Amniotic epithelial cell (primary cell): ENCODE measurements around the gene FUT7.
"Not testable (repeated sequence)": the region's sequence is repeated elsewhere in the genome, so short reads cannot be mapped to it uniquely, and the experiment has no call there.

Source experiments
- DNase-seq: peaks from one replicate; pipeline ENCODE4 v3.0.0-alpha.2; 2010; ENCODE audit warnings: low read depth

FUT7 gene

GRCh38 chr9:137066096-137066861 lies 34.4 kb upstream of the FUT7 start:
- no peak for DNase-seq

DNA sequence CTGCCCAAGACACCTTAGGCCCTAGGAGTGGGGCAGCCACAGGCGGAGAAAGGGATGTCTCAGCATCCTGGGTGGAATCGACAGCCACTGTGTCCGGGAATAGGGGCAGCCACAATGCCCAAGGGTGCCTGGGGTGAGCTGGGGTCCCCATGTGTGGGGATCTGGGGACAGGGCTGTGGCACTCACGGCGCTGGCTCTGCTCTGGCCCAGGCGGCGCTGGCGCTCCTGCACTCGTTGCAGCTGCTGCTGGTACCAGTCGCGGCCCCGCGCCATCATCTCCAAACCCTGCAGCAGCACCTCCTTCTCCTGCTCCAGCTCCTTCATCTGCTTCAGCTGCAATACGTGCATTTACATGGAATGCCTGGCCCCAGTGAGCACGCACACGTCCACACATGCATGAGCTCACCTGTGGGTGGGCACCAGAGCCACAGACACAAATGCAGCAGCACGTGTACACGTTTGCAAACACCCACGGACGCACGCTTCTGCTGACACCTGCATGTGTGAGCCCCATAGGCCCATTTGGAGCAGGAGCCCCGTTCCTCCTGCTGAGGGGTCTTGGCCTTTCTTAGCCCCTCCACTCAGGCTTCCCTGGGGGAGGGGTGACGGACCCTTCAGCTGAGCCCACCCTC lies 33.6 kb upstream of the FUT7 start:
- no peak for DNase-seq

GRCh38 chr9:137064880-137065164 lies 32.9 kb upstream of the FUT7 start:
- DNase-seq, result no peak

DNA sequence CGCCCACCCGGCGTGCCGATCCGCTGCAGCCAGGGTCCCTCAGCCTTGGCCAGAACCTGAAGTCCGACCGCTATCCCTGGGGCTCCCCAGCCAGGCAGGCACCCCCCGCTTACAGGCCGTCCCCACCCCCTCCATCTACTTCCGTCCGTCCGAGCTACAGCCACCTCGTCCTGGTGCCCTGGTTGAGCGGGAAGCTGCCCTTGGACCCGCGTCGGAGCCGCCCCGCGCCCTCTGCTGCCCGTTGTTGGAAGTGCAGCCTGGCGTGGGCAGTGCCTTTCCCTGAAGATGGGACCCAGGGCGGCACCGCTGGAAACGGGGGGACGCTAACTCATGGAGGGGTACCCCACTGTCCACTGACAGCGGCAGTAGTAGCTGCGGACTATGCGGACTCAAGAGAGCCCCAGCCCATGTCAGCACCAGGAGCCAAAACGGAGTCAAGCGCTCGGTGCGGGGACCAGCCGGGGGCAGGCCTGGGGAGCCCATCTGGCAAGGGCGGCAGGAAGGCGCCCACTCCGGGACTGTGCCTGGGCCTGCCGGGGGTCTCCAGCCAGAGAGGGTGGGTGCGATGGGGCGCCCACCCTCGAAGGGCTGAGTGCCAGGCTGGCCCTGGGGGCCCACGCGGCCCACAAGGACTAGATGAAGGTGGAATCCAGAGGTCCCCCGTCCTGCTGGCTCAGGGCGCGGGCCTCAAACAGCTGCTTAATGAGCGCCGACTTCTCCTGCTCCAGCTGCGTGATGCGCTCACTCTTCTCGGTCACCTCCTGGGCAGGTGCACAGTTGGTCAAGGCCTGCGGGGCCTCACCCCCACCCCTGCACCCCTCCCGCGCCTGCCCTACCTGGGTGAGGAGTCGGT lies 32.4 kb upstream of the FUT7 start:
- no peak for DNase-seq

DNA sequence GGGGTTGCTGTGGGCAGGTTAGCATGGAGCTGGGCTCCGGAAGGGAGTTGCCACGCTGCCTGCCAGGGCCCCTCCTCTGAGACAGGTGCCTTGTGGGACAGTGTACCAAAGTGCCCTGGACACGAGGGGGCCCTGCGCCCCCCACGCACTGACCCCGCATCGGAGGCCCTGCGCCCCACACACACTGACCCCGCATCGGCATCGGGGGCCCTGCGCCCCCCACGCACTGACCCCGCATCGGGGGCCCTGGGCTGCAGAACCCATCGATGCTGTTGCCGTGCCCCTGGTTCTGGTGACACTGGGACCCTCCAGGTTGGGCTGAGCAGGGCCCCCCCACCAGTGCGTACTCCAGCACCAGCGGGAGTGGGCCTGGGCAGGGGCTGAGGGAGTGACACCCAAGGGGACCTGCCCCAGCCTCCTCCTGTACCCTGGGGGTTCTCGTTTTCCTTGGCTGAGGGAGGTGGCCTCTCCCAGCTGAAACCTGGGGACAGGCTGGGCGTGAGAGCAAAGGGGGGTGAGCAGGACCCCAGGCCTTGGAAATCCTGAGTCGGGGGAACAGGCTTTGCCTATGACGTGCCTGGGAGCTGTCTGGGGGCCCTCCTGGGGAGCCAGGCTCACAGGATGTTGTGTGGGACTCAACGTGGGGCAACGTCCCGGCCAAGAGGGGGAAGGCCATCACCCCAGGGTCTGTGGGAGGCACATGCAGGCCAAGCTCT lies 31.6 kb upstream of the FUT7 start:
- DNase-seq, result no peak

DNA sequence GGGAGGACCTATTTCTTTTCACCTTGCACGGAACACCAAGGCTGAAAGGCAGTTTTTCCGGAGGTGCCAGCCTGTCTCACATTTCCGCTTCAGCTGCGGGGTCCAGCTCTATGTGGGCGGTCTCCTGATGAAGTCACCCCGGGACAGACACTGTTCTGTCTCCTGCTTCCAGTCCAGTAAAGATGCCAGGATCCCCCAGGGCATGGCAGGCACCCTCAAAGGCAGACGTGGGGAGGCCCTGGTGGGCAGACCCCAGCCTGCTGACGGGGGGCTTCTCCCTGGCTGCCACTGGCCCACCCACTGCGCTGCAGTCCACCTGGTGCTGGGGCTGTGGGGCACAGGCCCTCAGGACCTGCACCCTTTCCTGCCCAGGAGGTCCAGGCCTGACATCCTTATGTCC lies 30.9 kb upstream of the FUT7 start:
- not testable (repeated sequence) for DNase-seq

DNA sequence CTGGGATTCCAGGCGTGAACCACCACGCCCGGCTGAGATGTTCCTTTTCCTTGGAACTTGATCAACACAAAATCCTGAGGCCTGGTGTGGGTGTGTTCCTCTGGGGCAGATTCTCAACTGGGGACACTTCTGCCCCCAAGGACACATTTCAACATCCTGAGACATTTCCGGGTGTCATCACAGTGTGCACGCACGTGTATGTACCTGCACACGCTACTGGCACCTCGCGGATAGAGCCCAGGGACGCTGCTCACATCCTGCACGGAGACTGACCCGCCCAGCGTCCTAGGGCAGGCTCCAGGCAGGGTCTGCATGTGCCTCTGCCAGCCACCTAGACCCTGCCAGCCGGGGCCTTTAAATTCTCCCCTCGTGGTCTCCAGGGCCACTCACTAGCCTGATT lies 30.5 kb upstream of the FUT7 start:
- DNase-seq, result no peak

GRCh38 chr9:137058521-137059234 lies 26.8 kb upstream of the FUT7 start:
- DNase-seq, result no peak

GRCh38 chr9:137057545-137057944 lies 25.7 kb upstream of the FUT7 start:
- no peak for DNase-seq

- DNase-seq, result no peak
Observed at GRCh38 chr9:137056739-137057415, 25.0 kb upstream of the FUT7 start.

DNA sequence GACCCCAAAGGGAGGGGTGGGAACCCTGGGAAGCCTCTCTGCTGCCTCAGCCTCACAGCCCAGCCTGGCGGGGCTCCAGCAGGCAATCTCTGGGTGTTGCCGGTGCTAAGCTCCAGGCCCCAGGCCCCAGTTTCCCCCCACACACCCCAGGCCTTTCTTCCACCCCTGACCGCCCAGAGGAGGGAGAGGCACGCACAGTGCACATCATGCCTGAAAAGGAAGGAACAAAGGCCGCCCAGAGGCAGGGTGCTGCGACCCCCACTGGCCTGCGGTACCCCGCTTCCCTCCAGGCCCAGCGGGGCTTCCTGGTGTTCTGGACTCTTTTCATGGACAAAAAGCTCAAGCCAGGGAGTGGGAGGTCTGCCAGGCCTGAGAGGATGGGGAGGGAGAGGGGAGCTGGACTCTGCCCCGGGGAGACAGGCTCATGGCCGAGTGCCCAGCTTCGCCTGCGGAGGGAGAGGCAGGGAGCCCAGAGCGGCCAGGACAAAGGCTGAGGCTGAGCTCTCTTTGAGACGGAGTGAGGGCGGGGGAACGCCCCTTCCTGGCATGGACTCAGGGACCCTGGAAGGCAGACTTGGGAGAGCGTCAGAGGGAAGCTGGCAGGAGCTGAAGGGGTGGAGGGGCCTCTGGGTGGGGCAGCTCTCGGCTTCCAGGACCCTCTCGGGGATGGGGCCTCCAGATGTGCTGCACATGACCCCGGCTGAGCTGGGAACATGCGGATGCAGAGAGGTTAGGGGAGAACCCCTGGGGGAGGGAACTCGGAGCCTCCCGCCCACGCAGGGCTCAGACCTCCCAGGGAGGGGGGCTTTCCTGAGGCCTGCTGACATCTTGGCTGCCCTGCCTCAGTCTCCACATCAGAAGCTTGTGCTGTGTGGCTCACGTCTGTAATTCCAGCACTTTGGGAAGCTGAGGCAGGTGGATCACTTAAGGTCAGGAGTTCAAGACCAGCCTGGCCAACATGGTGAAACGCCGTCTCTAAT lies 23.8 kb upstream of the FUT7 start:
- DNase-seq, result peak; percentile 52

DNA sequence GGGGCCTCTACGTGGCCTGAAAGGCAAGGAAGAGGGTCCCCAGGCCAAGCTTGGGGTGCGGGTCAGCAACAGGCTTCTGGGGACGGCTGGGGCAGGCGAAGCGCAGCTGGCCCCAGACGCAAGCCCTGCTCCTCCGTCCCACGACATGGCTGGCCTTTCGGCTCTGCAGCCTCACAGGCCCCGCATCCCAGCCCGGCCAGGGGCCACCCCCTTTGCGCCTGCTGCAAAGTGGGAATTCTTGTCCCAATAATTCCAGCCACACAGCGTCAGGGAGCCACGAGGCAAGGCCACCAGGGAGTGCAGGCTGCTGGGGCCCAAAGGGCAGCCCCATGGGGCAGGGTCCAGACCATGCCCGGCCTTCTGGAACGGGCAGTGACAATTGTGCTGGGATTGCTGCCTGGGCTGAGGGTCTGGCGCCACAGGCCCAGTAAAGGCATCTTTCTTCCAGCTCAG lies 23.1 kb upstream of the FUT7 start:
- no peak for DNase-seq

DNA sequence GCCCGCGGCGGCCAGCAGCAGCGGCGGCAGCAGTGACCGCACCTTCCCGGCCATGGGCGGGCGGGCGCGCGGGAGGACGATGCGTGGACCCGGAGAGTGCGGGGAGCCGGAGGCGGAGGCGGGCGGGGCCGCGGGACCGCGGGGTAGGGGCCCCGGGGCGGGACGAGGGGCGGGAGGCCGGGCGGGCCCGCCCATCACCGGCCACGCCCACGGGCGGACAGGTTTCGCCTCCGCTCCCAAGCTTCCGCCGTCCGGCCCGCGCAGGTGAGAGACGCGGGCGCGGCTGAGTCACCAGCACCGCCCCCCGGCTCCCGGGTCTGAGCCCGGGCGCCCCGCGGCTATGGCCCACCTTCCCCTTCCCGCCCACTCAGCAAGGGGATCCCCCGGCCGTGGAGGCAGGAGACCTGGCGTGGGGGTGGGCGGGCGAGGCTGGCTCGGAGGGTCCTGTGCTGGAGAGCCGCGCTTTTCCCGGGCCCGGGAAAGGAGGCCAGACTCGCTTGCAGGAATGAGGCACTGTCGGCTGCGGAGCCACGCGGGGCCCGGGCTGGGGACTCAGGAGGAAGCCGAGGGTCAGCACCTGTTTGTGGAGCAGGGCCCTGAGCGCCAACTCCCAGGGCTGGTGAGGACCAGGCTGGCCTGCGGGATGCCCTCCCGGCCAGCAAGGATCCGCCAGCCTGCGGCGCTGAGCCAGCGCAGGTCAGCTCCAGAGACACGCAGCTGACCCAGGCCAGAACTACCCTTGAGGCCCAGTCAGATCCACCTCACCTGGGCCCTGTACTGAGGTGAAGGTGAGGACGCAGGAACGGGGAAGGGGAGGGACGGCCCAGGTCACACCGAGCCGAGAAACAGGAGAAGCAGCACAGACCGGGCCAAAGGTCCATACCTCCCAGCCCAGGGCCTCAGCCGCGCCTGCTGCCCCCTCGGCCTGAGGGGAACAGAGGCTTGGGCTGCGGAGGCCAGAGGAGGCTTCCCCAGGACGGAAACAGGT lies 22.4 kb upstream of the FUT7 start, which contains the start of gene ENTPD2:
Gene ENTPD2 (minus strand): TSS at position 118 of the 988 bp plus-strand sequence. CDS start 64 bp downstream, at position 54.
- DNase-seq, result no peak

- DNase-seq, result no peak
Observed at GRCh38 chr9:137052998-137053943, 21.4 kb upstream of the FUT7 start.

- DNase-seq, result no peak
Observed at GRCh38 chr9:137052293-137052692, 20.4 kb upstream of the FUT7 start.

- no peak for DNase-seq
Observed at GRCh38 chr9:137051145-137051724, 19.3 kb upstream of the FUT7 start.

- DNase-seq, result no peak
Observed at GRCh38 chr9:137050570-137050969, 18.7 kb upstream of the FUT7 start.
